Left renal cortex interstitium (tissue), 4 donors: ENCODE measurements around the gene MEI1. TPM values are rescaled to one million over a fixed set of nuclear protein-coding genes. Genes with fewer than 3 reads are reported as not detected.
"Not testable (repeated sequence)": the region's sequence is repeated elsewhere in the genome, so short reads cannot be mapped to it uniquely, and the experiment has no call there.

Experiments used
- DNase-seq, 4 donors: peaks; one replicate each; pipeline ENCODE4 v3.0.0-alpha.2; 2013; ENCODE audit warnings: low read depth in 4 of 4, low spot score in 2 of 4, missing footprints in 1 of 4
- polyA plus RNA-seq, 4 donors: library from polyadenylated mRNA; unstranded; fragments of 120-200 nt; gene quantifications; one replicate each; pipeline ENCODE4 v1.2.1, GENCODE V29; 2013; ENCODE audit not compliant: insufficient read length in 4 of 4

The MEI1 gene
- polyA plus RNA-seq, 4 donors: 2.9 to 3.4 (median 3.3) TPM

DNA sequence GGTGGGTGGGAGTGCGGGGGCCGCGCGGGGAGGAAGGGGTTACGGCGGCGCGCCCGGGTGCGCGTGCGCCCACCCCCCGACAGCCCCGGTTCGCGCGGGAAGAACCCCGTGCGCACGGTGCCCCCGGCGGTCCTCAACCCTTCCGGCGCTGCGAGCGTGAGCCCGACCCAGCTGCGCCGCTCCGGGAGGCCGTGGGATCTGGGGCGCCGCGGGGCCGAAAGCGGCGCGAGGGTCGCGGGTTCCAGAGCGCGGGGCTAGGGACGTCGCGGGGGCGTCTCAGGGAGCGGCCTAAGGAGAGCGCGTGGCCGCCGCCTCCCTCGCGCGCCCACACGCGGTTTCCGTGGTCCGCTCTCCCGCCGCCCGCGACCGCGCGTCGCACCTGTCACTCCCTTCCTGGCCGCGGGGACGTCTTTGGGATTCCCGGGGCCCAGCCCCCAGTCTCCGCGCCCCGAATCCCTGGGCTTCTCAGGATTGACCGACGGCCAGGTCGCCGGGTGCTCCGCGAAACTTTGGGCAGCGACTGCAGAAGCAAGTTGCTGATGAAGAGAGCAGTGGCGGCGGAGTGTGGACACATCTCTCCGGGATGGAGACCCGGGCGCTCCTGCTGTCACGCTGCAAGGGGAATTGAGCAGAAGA, 134.2 kb downstream of the MEI1 start:
- no peak for DNase-seq

DNA sequence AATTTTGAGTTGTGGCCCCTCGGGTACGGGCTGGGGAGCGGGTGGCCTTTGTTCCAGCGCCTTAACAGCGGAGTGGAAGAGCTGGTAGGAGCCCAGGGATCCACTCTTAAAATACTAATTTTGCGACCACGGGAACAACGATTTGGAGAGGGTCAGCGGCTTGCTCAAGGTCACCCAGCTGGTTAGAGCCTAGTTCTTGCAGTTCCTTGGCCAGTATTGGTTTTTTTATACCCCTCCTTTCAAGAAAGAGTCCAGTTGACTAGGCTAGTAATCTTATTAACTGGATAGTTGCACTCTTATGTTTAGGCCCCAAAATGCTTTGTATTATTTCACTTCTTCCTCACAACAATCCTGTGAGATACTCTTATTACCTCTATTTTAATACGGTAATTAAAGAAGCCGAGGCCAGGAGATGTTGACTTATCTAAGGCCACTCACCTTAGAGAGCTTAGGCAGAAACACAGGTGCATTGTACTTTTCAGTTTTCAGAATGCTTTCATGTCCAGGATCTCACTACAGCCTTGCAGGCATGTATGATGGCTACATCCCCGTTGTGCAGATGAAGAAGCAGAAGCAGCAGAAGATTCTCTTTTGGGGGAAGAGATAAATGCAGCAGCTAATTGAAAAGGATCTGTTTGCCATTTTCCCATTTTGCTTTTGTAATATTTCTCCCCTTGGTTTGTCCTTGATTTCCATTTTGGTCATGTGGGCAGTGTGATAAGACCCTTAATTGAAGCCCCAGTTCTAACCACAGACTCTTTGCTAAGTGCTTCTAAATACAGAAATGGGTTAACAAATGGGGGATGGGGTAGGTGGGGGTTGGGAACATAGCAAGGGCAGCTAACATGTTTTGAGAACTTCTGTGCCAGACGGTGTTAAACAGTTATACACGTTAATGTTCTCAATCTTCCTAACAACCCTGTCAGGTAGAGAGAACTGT, 135.0 kb downstream of the MEI1 start:
- DNase-seq: no peak

DNA sequence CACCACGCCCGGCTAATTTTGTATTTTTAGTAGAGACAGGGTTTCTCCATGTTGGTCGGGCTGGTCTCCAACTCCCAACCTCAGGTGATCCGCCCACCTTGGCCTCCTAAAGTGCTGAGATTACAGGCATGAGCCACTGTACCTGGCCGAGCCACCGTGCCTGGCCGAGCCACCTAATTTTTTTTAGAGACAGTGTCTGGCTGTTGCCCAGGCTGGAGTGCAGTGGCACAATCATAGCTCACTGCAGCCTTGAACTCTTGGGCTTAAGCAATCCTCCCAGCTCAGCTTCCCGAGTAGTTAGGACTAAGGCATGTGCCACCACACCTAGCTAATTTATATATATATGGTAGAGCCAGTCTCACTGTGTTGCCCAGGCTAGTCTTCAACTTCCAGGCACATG, 136.2 kb downstream of the MEI1 start:
- not testable (repeated sequence) for DNase-seq

DNA sequence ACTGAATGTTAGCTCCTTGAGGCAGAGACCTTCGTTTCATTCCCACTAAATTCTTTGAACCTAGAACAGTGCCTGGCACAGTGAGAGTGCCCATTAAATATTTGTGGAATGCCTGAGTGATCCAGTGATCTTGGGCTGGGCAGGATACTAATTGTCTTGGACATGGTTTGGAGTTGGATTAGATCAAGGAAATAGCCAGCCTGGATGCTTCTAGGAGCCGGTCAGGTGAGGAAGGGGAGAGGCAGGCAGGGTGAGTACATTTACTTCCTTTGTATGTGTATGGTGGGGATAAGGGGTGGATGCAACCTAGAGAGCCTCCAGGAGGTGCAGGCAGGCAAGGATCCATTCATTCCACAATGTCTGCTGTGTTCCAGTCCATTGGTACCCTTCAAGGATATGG, 137.2 kb downstream of the MEI1 start:
- no peak for DNase-seq

DNA sequence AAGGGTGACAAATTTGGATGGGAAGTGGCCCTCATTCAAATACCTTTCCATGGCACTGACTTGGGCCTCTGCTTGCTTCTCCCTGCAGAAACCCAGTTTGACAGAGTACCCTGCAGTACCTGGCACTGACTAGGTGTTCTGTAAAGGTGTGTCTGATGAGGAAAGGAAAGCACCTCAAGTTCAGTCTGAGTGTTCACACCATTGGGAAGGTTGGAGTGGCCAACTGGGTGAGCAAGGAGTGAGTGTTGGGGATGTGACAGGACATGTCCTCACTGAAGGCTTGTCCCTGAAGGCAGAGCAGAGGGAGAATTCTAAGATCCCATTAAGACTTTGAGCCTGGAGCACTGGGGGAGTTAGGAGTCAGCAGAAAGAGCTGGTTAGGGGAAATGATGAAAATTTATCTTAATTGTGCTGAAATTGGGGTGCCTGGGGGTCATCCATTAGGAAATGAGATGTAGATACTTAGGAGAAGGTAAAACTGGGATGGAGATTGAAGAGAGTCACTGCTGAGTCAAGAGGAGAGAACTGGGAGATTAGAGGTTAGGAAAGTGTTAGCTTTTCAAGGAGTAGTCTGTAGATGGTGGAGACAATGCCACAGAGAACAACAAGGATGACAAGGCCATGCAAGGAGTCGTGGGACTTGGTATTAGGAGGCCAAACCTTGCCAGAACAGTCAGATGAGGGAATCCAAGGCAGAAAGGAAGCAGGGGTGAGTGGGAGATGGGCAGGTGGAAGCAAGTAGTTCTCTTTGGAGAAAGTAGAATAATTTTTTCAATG, 139.7 kb downstream of the MEI1 start:
- DNase-seq: no peak

DNA sequence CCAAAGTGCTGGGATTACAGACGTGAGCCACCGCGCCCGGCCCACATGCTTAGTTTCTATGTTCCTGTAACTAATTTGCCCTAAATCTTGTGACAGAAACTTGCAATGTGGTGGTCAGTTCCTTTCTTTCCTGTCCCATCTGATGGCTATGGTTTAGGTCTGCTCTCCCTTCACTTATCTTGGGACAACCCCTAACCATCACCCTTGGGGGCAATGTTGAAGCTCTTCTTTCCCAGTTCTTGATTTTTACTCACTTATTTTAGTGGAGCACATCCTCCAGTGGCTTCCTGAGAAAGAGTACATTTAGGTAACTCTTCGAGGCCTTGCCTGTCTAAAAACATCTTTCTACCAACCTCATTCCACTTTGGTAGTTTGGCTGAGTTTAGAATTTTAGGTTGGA, 140.9 kb downstream of the MEI1 start:
- DNase-seq: no peak

DNA sequence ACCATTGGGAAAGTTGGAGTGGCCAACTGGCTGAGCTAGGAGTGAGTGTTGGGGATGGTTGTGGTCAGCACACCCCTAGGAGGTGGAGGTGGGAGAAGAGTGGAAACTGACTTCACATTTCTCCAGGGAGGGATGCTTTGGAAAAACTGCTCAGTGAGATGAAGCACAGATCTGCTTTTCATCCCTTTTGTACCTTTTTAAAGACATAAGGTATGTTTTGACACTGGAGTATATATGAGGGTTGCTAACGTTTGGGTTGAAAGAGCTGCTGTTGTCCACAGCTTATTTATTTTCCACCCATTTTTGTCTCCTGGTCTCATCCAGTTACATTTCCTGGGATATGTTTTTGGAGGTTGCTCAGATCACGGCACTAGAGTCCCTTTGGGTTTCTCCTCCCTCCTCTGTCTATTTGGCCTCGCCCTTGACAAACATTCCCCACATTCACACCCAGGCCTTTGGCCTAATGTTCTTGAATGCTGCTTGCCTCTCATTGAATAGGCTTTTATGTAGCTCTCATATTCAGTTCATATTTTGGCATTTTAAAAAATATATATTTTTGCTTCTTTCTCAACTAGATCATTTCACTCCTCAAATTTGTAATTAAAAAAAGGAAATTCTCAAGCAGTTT, 141.9 kb downstream of the MEI1 start:
- no peak for DNase-seq

DNA sequence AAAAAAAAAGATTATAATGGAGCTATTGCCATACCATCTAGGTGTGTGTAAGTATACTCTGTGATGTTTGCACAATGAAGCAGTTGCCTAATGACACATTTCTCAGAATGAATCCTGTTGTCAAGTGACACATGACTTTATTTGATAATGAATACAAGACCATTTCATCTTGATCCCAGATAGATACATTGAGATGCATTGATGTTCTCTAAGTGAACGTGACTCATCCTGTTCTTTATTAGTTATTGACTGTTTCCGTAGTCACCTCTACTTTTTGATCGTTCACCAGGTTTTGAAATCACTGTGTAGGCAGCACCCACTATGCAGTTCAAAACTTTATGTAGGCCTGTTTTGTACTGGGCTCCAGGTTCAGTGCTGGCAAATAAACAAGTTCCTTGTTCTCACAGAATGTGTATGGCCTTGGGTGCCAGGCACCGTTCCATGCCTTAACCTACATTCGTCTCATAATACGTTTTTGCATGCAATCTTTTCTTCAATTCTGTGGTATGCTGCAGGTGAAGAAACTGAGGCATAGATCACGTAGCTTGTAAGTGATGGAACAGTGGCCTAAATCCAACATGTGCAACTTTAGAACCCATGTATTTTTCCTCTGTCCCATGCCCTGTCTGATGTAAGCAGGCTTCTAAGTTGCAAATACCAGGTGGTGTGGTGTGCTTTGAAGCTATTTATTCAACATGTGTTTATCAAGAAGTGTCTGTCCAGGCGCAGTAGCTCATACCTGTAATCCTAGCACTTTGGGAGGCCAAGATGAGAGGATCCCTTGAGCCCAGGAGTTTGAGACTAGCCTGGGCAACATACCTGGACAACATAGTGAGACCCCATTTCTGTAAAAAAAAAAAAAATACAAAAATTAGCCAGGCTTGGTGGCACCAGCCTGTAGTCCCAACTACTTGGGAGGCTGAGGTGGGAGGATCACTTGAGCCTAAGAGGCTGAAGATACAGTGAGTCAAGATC, 144.0 kb downstream of the MEI1 start:
- DNase-seq: no peak

DNA sequence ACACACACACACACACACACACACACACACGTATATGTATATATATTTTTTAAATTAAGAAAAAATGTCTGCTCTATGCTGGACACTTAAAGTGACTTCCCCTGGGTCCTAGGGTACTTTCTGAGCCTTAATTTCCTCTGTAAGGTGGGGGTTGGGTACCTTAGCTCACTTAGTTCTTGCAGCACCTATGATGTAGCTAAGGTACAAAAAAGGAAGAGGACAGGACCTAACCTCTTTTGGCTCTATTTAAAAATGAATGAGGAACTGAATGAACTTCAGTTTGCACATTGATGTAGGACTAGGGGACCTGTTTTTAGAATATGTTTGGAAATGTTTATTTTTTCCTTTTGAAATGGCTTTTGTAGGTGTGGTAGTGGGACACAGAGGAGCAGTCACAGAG, 144.7 kb downstream of the MEI1 start:
- DNase-seq: no peak

DNA sequence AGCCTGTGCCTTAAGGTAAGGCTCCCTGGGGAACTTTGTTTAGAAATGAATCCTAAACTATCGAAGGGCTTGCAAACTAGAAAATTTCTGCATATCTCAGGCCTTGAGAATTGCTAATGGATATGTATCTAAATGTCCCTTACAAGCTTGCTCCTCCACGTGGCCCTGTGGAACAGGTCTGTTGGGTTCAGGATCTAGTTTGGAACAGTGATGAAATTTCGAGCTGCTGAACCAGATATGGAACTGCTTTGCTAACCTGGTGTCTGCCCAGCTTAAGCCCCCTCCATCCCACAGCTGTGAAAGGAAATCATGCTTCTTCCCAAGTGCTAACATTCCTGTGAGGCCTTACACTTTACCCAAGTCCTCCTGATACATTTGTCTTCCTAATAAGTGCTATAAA, 145.2 kb downstream of the MEI1 start:
- DNase-seq: no peak

DNA sequence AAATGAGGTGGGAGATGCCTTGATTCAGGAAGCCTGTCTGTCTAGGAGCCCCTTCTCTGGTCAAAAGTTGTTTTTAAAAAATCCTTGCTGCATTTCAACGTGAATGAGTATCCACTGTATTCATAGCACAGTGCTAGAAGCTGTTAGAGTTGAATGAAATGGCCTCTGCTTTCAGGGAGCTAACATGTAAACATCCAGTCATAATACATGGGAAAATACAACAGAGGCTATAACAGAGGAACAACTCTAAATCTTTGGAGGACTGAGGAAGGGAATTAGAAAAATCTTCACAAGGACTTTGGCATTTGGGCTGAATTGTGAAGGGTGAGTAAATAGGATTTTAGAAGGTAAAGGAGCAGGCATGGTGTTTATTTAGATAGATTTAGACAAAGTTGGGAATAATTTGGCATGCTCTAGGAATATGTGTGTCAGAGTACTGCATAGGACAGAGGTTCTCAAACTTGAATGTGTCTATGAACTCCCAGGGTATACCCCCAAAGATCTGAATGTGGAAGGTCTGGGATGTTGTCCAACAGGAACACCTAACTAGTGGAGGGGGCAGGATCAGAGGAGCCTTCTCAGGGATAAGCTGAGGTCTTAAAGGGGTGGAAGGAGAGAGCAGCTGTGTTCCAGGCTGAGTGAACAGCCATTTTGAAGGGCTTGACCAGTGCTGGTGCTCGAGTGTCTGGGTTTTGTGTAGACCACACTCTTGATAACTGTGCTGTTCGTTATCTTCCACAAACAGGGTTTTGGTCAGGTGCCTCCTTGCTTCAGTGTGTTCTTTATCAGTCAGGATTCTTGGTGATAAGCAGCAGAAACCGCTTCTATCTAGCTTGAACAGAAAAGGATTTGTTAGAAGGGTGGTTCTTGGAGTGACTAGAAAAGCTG, 146.3 kb downstream of the MEI1 start:
- DNase-seq: no peak

DNA sequence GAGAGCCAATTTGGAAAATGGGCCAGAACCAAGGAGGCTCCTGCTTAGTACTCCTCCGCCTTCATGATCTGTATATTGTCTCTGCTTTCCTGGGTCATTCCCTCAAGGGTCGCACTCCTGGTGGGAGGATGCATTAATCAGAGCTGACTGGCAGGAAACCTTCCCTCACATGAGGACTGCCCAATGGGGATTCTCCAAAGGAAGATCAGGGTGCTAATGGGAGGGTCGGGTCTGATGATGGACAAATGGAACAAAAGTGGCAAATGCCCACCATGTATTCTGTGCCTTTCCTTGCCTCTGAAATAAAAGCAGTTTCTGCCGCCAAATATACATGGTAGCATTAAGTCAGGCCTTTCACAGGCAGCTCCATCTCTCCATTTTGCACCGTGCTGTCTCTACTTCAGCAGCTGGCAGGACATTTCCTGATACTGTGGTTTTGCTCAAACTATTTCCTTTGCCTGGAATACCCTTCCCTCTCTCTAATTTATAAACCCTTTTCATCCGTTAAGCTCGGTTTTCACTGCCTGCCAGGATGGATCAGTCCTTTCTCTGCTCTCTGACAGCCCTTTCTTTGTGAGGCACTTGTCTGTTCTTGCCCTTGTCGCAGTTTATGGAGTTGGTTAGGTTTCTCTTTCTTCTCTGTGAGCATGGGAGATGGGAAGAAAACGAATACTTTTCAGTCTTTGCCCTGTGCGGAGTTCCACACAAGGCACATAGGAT, 147.1 kb downstream of the MEI1 start:
- DNase-seq: no peak

DNA sequence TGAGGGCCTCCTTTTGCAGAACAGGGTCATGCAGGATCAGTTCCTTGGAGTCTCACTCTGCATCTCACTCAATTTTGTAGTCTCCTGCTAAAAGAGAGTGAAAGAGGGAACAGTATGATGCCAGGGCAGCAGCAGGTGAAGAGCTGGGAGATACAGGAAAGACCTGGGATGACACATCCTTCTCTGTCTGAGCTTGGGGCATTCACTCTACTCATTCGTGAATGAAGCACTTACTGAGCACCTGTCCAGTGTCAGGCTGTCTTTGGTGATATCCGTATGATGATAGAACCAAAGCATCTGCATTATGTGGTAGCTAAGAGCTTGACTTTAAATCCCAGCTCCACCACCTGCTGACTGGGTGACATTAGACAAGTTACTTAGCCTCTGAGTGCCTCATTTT, 148.0 kb downstream of the MEI1 start:
- no peak for DNase-seq

DNA sequence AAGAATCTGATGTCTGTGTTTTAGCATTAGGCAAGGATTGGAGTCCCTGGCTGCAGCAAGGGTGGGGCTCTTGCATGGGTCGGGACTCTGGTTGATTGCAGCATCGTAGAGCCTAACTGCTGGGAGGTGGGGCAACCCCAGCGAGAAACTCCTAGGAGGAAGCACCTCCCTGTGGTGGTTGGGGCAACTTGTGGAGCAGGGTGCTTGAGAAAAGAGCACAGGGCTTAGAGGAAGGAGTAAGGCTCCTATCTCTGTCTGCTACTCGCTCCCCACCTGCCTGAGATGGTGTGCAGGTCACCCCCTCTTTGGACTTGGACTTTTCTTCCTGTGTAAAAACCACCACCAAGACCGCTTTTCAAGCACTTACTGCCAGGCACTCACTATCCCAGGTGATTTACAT, 149.2 kb downstream of the MEI1 start:
- DNase-seq: no peak
